Uterus (tissue), 4 donors: ENCODE results near the gene RGL3. TPM values are rescaled to one million over a fixed set of nuclear protein-coding genes. Genes with fewer than 3 reads are reported as not detected.
"Not testable (repeated sequence)": the region's sequence is repeated elsewhere in the genome, so short reads cannot be mapped to it uniquely, and the experiment has no call there.

Experiments used
- DNase-seq, 2 donors: peaks; one replicate each; pipeline ENCODE4 v3.0.0-alpha.2; 2019 to 2020
- H3K27ac ChIP-seq, 2 donors: fragments of 200-600 bp; sonication (generic); 1 replicate in 1 of 2; 2 replicates in 1 of 2; pipeline ENCODE4 v1.5.1; 2016 to 2018
- H3K27me3 ChIP-seq, 2 donors: fragments of 200-600 bp; sonication (generic); one replicate each; pipeline ENCODE4 v1.5.1; 2018 to 2019; ENCODE audit warnings: control low read depth in 1 of 2
- H3K36me3 ChIP-seq, 2 donors: fragments of 200-600 bp; sonication (generic); one replicate each; pipeline ENCODE4 v1.5.1; 2019; ENCODE audit warnings: control low read depth in 1 of 2
- H3K4me1 ChIP-seq, 2 donors: fragments of 200-600 bp; sonication (generic); one replicate each; pipeline ENCODE4 v1.5.1; 2018 to 2019; ENCODE audit warnings: control low read depth in 1 of 2
- H3K4me3 ChIP-seq, 2 donors: fragments of 200-600 bp; sonication (generic); 1 replicate in 1 of 2; 2 replicates in 1 of 2; pipeline ENCODE4 v1.5.1; 2018 to 2019; ENCODE audit warnings: mild to moderate bottlenecking in 1 of 2
- H3K9me3 ChIP-seq, 2 donors: fragments of 200-600 bp; sonication (generic); one replicate each; pipeline ENCODE4 v1.5.1; 2019; ENCODE audit warnings: control low read depth in 1 of 2
- POLR2A ChIP-seq, 2 donors: fragments of 450-650 bp; IDR thresholded peaks; one replicate each; pipeline ENCODE4 v1.6.1; 2016; ENCODE audit warnings: antibody characterized with exemption in 2 of 2, mild to moderate bottlenecking in 1 of 2, moderate library complexity in 1 of 2
- intact Hi-C: fragments of 100-400 bp; cut with DNase I; formaldehyde crosslinking; loops from one replicate; pipeline ENCODE4 v1.15.1; 2023; ENCODE audit warnings: low total_unique reads
- total RNA-seq, 4 donors: library from RNA; depleted of rRNA in 3 of 4; stranded (reverse); fragments of >200 nt in 3 of 4; gene quantifications; one replicate each; pipeline versions ENCODE4 v1.1.0 to v1.2.4, GENCODE V29; 2014 to 2023
- TF ChIP-seq, protein P1 (sequence below), 4 experiments: fragments of 200-600 bp in 2 of 4; fragments of 450-650 bp in 2 of 4; sonication (generic) in 2 of 4; IDR thresholded peaks; one replicate each; pipeline ENCODE4 v1.5.1; 2016 to 2019; ENCODE audit warnings: antibody characterized with exemption in 4 of 4, mild to moderate bottlenecking in 2 of 4, moderate library complexity in 1 of 4
- donor health status: DM: yes; HTN: yes; CAD: no.

The RGL3 gene
- total RNA-seq, 4 donors from 2014 or later = 1.0 to 19.0 (median 13.2) TPM

DNA sequence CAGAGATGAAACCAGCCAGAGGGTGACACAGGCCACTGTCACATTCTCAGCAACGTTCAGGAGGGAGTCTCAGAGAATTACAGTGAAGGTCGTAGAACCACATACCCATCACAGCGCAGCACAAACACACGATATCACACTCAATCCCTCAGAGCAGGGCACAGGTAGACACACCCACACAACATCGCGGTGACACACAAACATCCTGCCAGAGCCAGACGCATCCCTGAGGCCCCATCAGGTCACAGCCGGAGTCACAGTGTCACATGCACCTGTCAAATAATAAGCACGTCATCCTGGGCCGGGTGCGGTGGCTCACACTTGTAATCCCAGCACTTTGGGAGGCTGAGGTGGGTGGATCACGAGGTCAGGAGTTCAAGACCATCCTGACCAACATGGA lies 44.3 kb upstream of the RGL3 start:
- no peak for DNase-seq
- intact Hi-C loops = no loop called here

DNA sequence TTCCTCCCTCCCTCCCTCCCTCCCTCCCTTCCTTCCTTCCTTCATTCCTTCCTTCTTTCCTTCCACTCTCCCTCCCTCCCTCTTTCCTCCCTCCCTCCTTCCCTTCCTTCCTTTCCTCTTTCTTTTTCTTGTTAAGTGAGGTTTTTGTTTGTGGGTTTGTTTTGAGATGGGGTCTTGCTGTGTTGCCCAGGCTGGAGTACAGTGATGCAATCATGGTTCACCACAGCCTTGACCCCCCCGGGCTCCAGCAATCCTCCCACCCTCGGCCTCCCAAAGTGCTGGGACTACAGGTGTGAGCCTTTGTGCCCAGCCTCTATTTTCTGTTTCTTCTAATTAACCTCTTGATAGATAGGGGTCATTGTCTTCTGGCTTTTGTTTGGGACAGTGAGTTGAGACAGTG lies 42.3 kb upstream of the RGL3 start:
- Histone ChIP-seq H3K27me3 (no peaks in the 10 kb centered on the region), H3K4me1 (no peaks in the 10 kb centered on the region), H3K4me3 (no peak overlapping the region), H3K9me3 (no peaks in the 10 kb centered on the region), H3K27ac (no peak overlapping the region), H3K36me3 (no peaks in the 10 kb centered on the region)
- DNase-seq = no peak
- intact Hi-C loops = no loop called here
- TF ChIP-seq, protein P1, sequence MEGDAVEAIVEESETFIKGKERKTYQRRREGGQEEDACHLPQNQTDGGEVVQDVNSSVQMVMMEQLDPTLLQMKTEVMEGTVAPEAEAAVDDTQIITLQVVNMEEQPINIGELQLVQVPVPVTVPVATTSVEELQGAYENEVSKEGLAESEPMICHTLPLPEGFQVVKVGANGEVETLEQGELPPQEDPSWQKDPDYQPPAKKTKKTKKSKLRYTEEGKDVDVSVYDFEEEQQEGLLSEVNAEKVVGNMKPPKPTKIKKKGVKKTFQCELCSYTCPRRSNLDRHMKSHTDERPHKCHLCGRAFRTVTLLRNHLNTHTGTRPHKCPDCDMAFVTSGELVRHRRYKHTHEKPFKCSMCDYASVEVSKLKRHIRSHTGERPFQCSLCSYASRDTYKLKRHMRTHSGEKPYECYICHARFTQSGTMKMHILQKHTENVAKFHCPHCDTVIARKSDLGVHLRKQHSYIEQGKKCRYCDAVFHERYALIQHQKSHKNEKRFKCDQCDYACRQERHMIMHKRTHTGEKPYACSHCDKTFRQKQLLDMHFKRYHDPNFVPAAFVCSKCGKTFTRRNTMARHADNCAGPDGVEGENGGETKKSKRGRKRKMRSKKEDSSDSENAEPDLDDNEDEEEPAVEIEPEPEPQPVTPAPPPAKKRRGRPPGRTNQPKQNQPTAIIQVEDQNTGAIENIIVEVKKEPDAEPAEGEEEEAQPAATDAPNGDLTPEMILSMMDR (IDR thresholded peaks at IDR 0.05) = no peak
- no peak for TF ChIP-seq POLR2A (IDR thresholded peaks at IDR 0.05)

More for the DNA sequence above, 44.3 kb upstream of the RGL3 start:
- H3K4me1 ChIP-seq = no peaks in the 10 kb centered on the region
- TF ChIP-seq POLR2A (IDR thresholded peaks at IDR 0.05) = no peak
- TF ChIP-seq, protein P1 (IDR thresholded peaks at IDR 0.05) = no peak
- H3K36me3 ChIP-seq = no peaks in the 10 kb centered on the region
- no peaks in the 10 kb centered on the region for H3K9me3 ChIP-seq
- no peak overlapping the region for H3K27ac ChIP-seq
- no peak overlapping the region for H3K4me3 ChIP-seq
- H3K27me3 ChIP-seq = no peaks in the 10 kb centered on the region

DNA sequence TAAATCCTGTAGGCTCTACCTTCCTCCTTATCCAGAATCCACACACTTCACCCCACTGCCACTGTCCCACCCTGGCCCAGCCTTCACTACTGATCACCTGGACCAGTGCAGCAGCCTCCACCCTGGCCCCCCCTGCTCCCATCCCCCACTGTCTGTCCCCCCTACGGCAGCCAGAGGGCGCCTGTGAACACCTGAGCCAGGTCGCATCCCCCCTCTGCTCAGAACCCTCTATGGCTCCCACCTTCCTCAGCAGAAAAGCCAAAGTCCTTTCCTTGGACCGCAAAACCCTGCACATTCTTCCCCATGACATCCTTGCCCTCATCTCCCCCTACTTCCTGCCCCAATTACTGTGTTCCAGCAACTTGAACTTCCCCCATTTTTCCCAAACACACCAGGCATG lies 41.1 kb upstream of the RGL3 start:
- DNase-seq = no peak
- Histone ChIP-seq H3K4me3 (no peak overlapping the region), H3K9me3 (no peaks in the 10 kb centered on the region), H3K27ac (no peak overlapping the region), H3K27me3 (no peaks in the 10 kb centered on the region), H3K36me3 (no peaks in the 10 kb centered on the region), H3K4me1 (no peaks in the 10 kb centered on the region)
- TF ChIP-seq POLR2A (IDR thresholded peaks at IDR 0.05) = no peak
- TF ChIP-seq, protein P1 (IDR thresholded peaks at IDR 0.05) = no peak
- intact Hi-C loops = no loop called here

DNA sequence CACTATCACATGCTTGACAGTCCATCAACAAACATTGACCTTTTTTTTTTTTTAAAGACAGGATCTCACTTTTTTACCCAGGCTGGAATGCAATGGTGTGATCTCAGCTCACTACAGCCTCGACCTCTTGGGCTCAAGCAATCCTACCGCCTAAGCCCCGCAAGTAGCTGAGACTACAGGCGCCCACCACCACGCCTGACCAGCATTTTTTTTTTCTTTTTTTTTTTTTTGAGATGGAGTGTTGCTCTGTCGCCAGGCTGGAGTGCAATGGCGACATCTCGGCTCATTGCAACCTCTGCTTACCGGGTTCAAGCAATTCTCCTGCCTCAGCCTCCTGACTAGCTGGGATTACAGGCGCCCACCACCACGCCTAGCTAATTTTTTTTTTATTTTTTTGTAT lies 39.8 kb upstream of the RGL3 start:
- H3K27me3 ChIP-seq, H3K4me3 ChIP-seq, H3K9me3 ChIP-seq, H3K36me3 ChIP-seq, intact Hi-C loops, H3K4me1 ChIP-seq, DNase-seq, H3K27ac ChIP-seq: not testable (repeated sequence)

DNA sequence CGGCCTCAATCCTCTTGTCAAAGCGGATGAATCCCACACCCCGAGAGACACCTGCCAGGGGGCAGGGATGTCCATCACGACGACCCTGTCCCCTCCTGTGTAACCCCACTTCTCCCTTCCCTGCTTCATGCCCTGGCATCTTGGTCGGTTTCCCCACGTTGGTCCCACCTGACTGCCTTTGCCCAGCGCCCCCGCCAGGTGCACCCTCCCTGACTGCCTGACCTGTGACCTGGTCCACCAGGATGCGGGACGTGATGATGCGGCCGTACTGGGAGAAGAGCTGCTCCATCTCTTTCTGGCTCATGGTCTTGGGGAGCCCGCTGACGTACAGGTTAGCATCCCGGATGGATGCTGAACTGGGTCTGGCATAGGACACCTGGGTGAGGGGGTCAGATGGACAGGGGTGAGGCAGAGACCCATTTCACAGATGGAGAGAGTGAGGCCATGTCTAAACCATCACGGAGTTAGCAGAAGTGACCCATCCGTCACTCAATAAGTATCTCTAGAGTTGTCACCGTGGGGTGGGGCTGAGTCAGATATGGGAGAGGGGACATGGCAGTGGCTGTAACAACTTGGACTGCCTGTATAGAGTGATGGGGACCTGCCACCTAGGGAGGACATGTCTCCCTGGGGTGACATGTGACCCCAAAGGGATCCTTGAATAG lies 39.3 kb upstream of the RGL3 start:
- intact Hi-C loops = no loop called here
- Histone ChIP-seq H3K27ac (no peak overlapping the region), H3K9me3 (no peaks in the 10 kb centered on the region), H3K36me3 (no peaks in the 10 kb centered on the region), H3K4me1 (no peaks in the 10 kb centered on the region), H3K27me3 (no peaks in the 10 kb centered on the region), H3K4me3 (no peak overlapping the region)
- TF ChIP-seq, protein P1 (IDR thresholded peaks at IDR 0.05) = no peak
- no peak for TF ChIP-seq POLR2A (IDR thresholded peaks at IDR 0.05)
- DNase-seq = no peak

DNA sequence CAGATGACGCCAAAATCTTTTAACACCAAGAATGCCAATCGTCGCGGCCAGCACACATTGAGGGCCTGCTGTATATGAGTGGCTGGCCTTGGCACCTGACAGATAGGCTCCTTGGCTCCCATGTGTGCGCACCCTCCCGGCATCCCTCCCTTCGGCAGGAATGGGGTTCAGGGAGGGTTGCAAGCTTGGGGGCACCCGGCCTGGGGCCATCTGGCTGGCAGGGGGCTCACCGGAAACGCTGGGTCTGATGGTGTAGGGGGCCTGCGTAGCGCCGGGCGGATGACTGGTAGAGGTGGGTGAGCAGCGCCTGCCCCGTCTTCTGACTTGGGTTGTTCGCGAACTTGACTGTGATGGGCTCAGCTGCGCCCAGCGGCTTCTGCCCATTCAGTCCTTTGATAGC lies 38.7 kb upstream of the RGL3 start:
- no peak overlapping the region for H3K4me3 ChIP-seq
- TF ChIP-seq POLR2A (IDR thresholded peaks at IDR 0.05) = no peak
- TF ChIP-seq, protein P1 (IDR thresholded peaks at IDR 0.05) = no peak
- H3K36me3 ChIP-seq = no peaks in the 10 kb centered on the region
- DNase-seq = no peak
- intact Hi-C loops = no loop called here
- H3K27me3 ChIP-seq = no peaks in the 10 kb centered on the region
- H3K9me3 ChIP-seq = no peaks in the 10 kb centered on the region
- H3K4me1 ChIP-seq = no peaks in the 10 kb centered on the region
- H3K27ac ChIP-seq = no peak overlapping the region
